K562 (cell line): ENCODE measurements around the gene ARPC2. TPM values are rescaled to one million over a fixed set of nuclear protein-coding genes. Genes with fewer than 3 reads are reported as not detected.
A peak's percentile ranks its signal among the peaks of the same experiment; 100 is the strongest.

ENCODE experiments used
- BACH1 ChIP-seq: fragments of 200-800 bp; sonication (Bioruptor generic); IDR thresholded peaks from 2 replicates; pipeline ENCODE4 v1.6.1; 2016; ENCODE audit warnings: missing genetic modification characterization, missing compliant biosample characterization
- BRD9 ChIP-seq: fragments of 450-650 bp; IDR thresholded peaks from 2 replicates; pipeline ENCODE4 v1.6.1; 2018; ENCODE audit warnings: low read depth; ENCODE audit not compliant: partially characterized antibody
- ELF4 ChIP-seq: fragments of 450-650 bp; formaldehyde crosslinking; IDR thresholded peaks from 2 replicates; pipeline ENCODE4 v1.4.0; 2022; ENCODE audit warnings: missing genetic modification characterization
- GABPB2 ChIP-seq: fragments of 250-450 bp; sonication (Bioruptor Pico); conservative IDR thresholded peaks from 2 replicates; pipeline ENCODE4 v1.5.1; 2021; ENCODE audit warnings: mild to moderate bottlenecking
- HOMEZ ChIP-seq: fragments of 250-450 bp; sonication (Bioruptor Pico); IDR thresholded peaks from 2 replicates; pipeline ENCODE4 v1.4.0; 2020; ENCODE audit warnings: mild to moderate bottlenecking, moderate library complexity
- JUNB ChIP-seq: fragments of 450-650 bp; formaldehyde crosslinking; conservative IDR thresholded peaks from 2 replicates; pipeline ENCODE4 v1.4.0; 2020; ENCODE audit warnings: mild to moderate bottlenecking
- MXI1 ChIP-seq: IDR thresholded peaks from 2 replicates; pipeline ENCODE4 v1.6.1; 2011; ENCODE audit warnings: low read depth, mild to moderate bottlenecking, improper control_type of control experiment, low read length
- PHB ChIP-seq: fragments of 250-450 bp; sonication (Bioruptor Pico); IDR thresholded peaks from 2 replicates; pipeline ENCODE4 v1.5.0; 2021
- SMARCB1 ChIP-seq: IDR thresholded peaks from 2 replicates; pipeline ENCODE4 v1.6.1; 2011; ENCODE audit warnings: improper control_type of control experiment, low read depth; ENCODE audit not compliant: insufficient read length
- SOX6 ChIP-seq: fragments of 450-650 bp; IDR thresholded peaks from 2 replicates; pipeline ENCODE4 v1.6.1; 2014; ENCODE audit warnings: mild to moderate bottlenecking
- SP1 ChIP-seq: sonication (generic); formaldehyde crosslinking; IDR thresholded peaks from 2 replicates; pipeline ENCODE4 v1.8.1; 2022; ENCODE audit warnings: mild to moderate bottlenecking, missing genetic modification reagents
- SRSF9 ChIP-seq: fragments of 200-400 bp; formaldehyde crosslinking; IDR thresholded peaks from 2 replicates; pipeline ENCODE4 v1.6.1; 2017; ENCODE audit warnings: low read depth, low read length, borderline replicate concordance
- TAF7 ChIP-seq: fragments of 450-650 bp; IDR thresholded peaks from 2 replicates; pipeline ENCODE4 v1.6.1; 2016; ENCODE audit warnings: missing genetic modification characterization, missing compliant biosample characterization
- THRAP3 ChIP-seq: fragments of 450-650 bp; IDR thresholded peaks from 2 replicates; pipeline ENCODE4 v1.6.1; 2016; ENCODE audit warnings: mild to moderate bottlenecking, inconsistent platforms, borderline replicate concordance
- ZBTB17 ChIP-seq: fragments of 450-650 bp; formaldehyde crosslinking; IDR thresholded peaks from 2 replicates; pipeline ENCODE4 v1.4.0; 2020; ENCODE audit warnings: mild to moderate bottlenecking
- ZNF436 ChIP-seq: fragments of 250-450, 450-650 bp; sonication (Bioruptor Pico); formaldehyde crosslinking; IDR thresholded peaks from 2 replicates; pipeline ENCODE4 v1.7.0; 2020; ENCODE audit warnings: mild to moderate bottlenecking
- ZNF77 ChIP-seq: fragments of 250-450 bp; sonication (Bioruptor Pico); IDR thresholded peaks from 2 replicates; pipeline ENCODE4 v1.5.0; 2020
- polyA plus RNA-seq, 8 experiments: library from polyadenylated mRNA; depleted of rRNA in 4 of 8; stranded (reverse) in 5 of 8; unstranded in 3 of 8; fragments of >200 nt; fragmentation: Nextera tagmentation in 2 of 8; fragmentation: Illumina TruSeq in 1 of 8; extraction: Ambion mirVana in 2 of 8; extraction: Trizol in 1 of 8; gene quantifications; 2 replicates each; pipeline versions ENCODE4 v1.2.1 to v1.2.3, GENCODE V29; 2011 to 2014; ENCODE audit warnings: inconsistent platforms in 1 of 8, missing spikeins in 1 of 8
- total RNA-seq, 7 experiments: library from RNA; depleted of rRNA in 6 of 7; stranded (reverse); fragments of >200 nt in 6 of 7; fragmentation: Illumina TruSeq in 2 of 7; extraction: Trizol in 2 of 7; gene quantifications; 2 replicates each; pipeline versions ENCODE4 v1.2.1 to v1.2.3, GENCODE V29; 2011 to 2021; ENCODE audit warnings: low replicate concordance in 1 of 7
- TF ChIP-seq, protein P1 (sequence below): fragments of 250-450 bp; sonication (Bioruptor Pico); IDR thresholded peaks from 2 replicates; pipeline ENCODE4 v1.8.0; 2021; ENCODE audit warnings: mild to moderate bottlenecking, moderate library complexity
- TF ChIP-seq, protein P2 (sequence below): sonication (generic); formaldehyde crosslinking; IDR thresholded peaks from 2 replicates; pipeline ENCODE4 v1.8.0; 2022; ENCODE audit warnings: missing genetic modification reagents, mild to moderate bottlenecking, borderline replicate concordance
- TF ChIP-seq, protein P3 (sequence below): fragments of 250-450 bp; sonication (Bioruptor Pico); IDR thresholded peaks from 2 replicates; pipeline ENCODE4 v1.4.0; 2020; ENCODE audit warnings: mild to moderate bottlenecking, moderate library complexity

The ARPC2 gene
- total and polyA plus RNA-seq, 9 of the 15 experiments (the other 6 are each of a cell fraction or from before 2014, with no cell fraction given) = 81.9 to 187 (median 103) TPM

DNA sequence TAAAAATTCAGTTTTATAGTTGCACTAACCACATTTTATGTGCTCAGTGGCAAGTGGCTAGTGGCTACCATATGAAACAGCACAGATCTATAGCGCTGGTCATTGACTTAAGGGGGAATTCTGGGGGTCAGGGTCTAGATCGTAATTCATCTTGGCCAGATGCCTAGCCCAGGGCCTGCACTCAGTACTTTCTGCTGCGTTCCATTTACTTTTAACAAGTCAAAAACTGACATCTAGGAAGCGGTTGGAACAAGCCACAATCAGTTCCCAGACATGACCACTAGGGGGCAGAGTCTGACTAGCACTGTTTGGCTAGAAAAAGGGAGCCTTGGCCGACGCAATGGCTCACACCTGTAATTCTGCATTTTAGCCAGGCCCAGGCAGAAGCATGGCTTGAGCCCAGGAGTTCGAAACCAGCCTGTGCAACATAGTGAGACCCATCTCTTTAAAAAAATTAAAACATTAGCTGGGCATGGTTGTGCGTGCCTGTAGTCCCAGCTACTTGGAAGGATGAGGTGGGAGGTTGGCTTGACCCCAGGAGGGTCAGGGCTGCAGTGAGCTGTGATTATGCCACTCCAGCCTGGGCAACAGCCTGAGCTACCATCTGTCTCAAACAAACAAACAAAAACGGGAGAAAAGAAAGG, 84.3 kb downstream of the ARPC2 start (continued):
- TF ChIP-seq SRSF9 (no peak), MXI1 (no peak), SMARCB1 (no peak), JUNB (CRISPR knock-in tag) (no peak), THRAP3 (no peak), ELF4 (CRISPR knock-in tag) (no peak), PHB (no peak), ZNF436 (no peak), TAF7 (tag) (no peak), SP1 (CRISPR knock-in tag) (no peak), GABPB2 (CRISPR knock-in tag) (no peak), BRD9 (peak; percentile 64), ZBTB17 (CRISPR knock-in tag) (no peak), HOMEZ (CRISPR knock-in tag) (no peak), ZNF77 (no peak), SOX6 (peak; percentile 23; the same call in 1 of the 2 replicates), BACH1 (tag) (no peak)
- TF ChIP-seq, protein P1, sequence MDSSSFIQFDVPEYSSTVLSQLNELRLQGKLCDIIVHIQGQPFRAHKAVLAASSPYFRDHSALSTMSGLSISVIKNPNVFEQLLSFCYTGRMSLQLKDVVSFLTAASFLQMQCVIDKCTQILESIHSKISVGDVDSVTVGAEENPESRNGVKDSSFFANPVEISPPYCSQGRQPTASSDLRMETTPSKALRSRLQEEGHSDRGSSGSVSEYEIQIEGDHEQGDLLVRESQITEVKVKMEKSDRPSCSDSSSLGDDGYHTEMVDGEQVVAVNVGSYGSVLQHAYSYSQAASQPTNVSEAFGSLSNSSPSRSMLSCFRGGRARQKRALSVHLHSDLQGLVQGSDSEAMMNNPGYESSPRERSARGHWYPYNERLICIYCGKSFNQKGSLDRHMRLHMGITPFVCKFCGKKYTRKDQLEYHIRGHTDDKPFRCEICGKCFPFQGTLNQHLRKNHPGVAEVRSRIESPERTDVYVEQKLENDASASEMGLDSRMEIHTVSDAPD (CRISPR knock-in tag) = no peak
- TF ChIP-seq, protein P2, sequence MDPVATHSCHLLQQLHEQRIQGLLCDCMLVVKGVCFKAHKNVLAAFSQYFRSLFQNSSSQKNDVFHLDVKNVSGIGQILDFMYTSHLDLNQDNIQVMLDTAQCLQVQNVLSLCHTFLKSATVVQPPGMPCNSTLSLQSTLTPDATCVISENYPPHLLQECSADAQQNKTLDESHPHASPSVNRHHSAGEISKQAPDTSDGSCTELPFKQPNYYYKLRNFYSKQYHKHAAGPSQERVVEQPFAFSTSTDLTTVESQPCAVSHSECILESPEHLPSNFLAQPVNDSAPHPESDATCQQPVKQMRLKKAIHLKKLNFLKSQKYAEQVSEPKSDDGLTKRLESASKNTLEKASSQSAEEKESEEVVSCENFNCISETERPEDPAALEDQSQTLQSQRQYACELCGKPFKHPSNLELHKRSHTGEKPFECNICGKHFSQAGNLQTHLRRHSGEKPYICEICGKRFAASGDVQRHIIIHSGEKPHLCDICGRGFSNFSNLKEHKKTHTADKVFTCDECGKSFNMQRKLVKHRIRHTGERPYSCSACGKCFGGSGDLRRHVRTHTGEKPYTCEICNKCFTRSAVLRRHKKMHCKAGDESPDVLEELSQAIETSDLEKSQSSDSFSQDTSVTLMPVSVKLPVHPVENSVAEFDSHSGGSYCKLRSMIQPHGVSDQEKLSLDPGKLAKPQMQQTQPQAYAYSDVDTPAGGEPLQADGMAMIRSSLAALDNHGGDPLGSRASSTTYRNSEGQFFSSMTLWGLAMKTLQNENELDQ (CRISPR knock-in tag) = no peak
- TF ChIP-seq, protein P3, sequence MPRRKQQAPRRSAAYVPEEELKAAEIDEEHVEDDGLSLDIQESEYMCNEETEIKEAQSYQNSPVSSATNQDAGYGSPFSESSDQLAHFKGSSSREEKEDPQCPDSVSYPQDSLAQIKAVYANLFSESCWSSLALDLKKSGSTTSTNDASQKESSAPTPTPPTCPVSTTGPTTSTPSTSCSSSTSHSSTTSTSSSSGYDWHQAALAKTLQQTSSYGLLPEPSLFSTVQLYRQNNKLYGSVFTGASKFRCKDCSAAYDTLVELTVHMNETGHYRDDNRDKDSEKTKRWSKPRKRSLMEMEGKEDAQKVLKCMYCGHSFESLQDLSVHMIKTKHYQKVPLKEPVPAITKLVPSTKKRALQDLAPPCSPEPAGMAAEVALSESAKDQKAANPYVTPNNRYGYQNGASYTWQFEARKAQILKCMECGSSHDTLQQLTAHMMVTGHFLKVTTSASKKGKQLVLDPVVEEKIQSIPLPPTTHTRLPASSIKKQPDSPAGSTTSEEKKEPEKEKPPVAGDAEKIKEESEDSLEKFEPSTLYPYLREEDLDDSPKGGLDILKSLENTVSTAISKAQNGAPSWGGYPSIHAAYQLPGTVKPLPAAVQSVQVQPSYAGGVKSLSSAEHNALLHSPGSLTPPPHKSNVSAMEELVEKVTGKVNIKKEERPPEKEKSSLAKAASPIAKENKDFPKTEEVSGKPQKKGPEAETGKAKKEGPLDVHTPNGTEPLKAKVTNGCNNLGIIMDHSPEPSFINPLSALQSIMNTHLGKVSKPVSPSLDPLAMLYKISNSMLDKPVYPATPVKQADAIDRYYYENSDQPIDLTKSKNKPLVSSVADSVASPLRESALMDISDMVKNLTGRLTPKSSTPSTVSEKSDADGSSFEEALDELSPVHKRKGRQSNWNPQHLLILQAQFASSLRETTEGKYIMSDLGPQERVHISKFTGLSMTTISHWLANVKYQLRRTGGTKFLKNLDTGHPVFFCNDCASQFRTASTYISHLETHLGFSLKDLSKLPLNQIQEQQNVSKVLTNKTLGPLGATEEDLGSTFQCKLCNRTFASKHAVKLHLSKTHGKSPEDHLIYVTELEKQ (CRISPR knock-in tag) = no peak
